HEK293T (cell line): ENCODE data around the gene SNX18.

Experiments used
- FOXM1 ChIP-seq: fragments of 450-650 bp; IDR thresholded peaks from 2 replicates; pipeline ENCODE4 v1.6.1; 2017; ENCODE audit warnings: mild to moderate bottlenecking, borderline replicate concordance
- LEF1 ChIP-seq: fragments of 450-650 bp; IDR thresholded peaks from 2 replicates; pipeline ENCODE4 v1.6.1; 2017; ENCODE audit warnings: mild to moderate bottlenecking, borderline replicate concordance
- ZNF384 ChIP-seq: fragments of 450-650 bp; IDR thresholded peaks from 2 replicates; pipeline ENCODE4 v1.6.1; 2016

DNA sequence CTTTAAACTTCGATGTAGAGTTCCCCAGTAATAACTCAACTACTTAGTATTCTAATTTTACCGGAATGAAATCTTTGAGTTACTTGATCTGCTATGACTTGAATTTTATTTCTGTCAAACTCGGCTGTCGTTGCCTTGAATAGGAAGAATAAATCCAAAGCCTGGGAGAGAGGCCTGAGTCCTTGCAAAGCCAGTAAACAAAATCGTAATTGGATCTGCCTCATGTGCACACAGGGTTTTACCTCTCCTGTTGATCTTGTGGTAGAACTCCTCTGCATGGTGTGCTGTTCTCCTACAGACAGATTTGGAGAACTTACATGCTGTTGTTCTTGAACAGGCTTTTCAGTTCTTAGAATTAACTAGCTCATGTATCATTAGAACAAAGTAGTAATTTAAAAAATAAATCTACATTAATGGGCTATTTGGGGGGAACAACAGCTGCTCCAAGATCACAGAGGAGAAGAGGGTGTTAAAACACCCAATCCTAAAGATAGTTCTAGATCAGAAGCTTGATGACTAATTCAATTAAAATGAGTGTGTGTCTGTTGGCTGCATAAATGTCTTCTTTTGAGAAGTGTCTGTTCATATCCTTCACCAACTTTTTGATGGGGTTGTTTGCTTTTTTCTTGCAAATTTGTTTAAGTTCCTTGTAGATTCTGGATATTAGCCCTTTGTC is 33.2 kb upstream of the SNX18 start:
- TF ChIP-seq FOXM1 (no peak), ZNF384 (no peak), LEF1 (no peak)
